Tibial nerve (tissue), 3 donors: Measurements from ENCODE around the gene DNAH3.
"Not testable (repeated sequence)": the region's sequence is repeated elsewhere in the genome, so short reads cannot be mapped to it uniquely, and the experiment has no call there.

ENCODE experiments used
- POLR2A ChIP-seq, 2 donors: fragments of 450-650 bp; IDR thresholded peaks; one replicate each; pipeline ENCODE4 v1.6.1; 2017; ENCODE audit warnings: antibody characterized with exemption in 2 of 2, mild to moderate bottlenecking in 2 of 2, moderate library complexity in 2 of 2
- TF ChIP-seq, protein P1 (sequence below), 5 experiments: fragments of 200-600 bp in 3 of 5; fragments of 450-650 bp in 2 of 5; sonication (generic) in 3 of 5; IDR thresholded peaks; one replicate each; pipeline ENCODE4 v1.5.1; 2016 to 2019; ENCODE audit warnings: antibody characterized with exemption in 5 of 5, mild to moderate bottlenecking in 3 of 5, moderate library complexity in 2 of 5

DNA sequence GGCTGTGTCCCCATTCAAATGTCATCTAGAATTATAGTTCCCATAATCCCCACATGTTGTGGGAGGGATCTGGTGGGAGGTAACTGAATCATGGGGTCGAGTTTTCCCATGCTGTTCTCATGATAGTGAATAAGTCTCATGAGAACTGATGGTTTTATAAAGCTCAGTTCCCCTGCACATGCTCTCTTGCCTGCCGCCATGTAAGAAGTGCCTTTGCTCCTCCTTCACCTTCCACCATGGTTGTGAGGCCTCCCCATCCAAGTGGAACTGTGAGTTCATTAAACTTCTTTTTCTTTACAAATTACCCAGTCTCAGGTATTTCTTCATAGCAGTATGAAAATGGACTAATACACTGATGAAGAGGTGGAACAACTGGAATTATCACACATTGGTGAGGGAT is 55.9 kb downstream of the DNAH3 start:
- TF ChIP-seq, protein P1, sequence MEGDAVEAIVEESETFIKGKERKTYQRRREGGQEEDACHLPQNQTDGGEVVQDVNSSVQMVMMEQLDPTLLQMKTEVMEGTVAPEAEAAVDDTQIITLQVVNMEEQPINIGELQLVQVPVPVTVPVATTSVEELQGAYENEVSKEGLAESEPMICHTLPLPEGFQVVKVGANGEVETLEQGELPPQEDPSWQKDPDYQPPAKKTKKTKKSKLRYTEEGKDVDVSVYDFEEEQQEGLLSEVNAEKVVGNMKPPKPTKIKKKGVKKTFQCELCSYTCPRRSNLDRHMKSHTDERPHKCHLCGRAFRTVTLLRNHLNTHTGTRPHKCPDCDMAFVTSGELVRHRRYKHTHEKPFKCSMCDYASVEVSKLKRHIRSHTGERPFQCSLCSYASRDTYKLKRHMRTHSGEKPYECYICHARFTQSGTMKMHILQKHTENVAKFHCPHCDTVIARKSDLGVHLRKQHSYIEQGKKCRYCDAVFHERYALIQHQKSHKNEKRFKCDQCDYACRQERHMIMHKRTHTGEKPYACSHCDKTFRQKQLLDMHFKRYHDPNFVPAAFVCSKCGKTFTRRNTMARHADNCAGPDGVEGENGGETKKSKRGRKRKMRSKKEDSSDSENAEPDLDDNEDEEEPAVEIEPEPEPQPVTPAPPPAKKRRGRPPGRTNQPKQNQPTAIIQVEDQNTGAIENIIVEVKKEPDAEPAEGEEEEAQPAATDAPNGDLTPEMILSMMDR (IDR thresholded peaks at IDR 0.05): not testable (repeated sequence)
- not testable (repeated sequence) for TF ChIP-seq POLR2A (IDR thresholded peaks at IDR 0.05)
